LNCaP clone FGC (cell line): ENCODE measurements around the gene LCTL.

Experiments
- DNase-seq: peaks from one replicate; pipeline ENCODE4 v3.0.0-alpha.2; 2011; ENCODE audit warnings: low read depth
- H3K4me3 ChIP-seq: 2 replicates; pipeline ENCODE4 v1.5.1; 2011; ENCODE audit warnings: mild to moderate bottlenecking, low read depth, low read length, control low read depth
- CTCF ChIP-seq: IDR thresholded peaks from 2 replicates; pipeline ENCODE4 v1.5.1; 2012; ENCODE audit warnings: mild to moderate bottlenecking; ENCODE audit not compliant: control insufficient read depth, insufficient read depth; ENCODE audit errors: extremely low read depth

LCTL gene

GRCh38 chr15:66598095-66598815 is 32.5 kb upstream of the LCTL start:
- TF ChIP-seq CTCF, result no peak
- no peak overlapping the region for H3K4me3 ChIP-seq
- DNase-seq, result no peak

- no peak for TF ChIP-seq CTCF
- no peak overlapping the region for H3K4me3 ChIP-seq
Observed at GRCh38 chr15:66595931-66596545, 30.2 kb upstream of the LCTL start.

GRCh38 chr15:66595332-66595731 is 29.5 kb upstream of the LCTL start:
- no peak overlapping the region for H3K4me3 ChIP-seq
- DNase-seq, result no peak
- no peak for TF ChIP-seq CTCF

More at GRCh38 chr15:66595931-66596545, 30.2 kb upstream of the LCTL start:
- DNase-seq, result no peak

DNA sequence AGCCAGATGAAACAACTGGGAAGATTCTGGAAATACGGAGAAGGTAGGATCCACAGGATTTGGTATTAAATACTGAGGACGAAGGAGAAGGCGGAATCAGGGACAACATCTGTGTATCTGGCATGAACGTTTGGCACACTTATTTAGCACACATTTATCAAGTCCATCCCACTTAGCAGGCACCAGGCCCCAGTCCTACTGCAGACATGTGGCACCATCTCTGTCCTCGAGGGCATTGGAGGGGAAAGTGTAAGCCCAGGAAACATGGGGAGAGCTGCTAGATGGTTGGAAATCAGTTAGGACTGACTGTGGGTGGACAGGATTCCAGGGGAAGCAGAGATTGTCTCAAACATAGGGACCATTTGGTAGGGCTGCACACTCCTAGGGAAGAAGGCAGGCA is 29.0 kb upstream of the LCTL start:
- TF ChIP-seq CTCF, result no peak
- no peak for DNase-seq
- no peak overlapping the region for H3K4me3 ChIP-seq

- DNase-seq, result no peak
- TF ChIP-seq CTCF, result peak; percentile 50
- H3K4me3 ChIP-seq, result no peak overlapping the region
Observed at GRCh38 chr15:66594344-66594743, 28.5 kb upstream of the LCTL start.

- peak; percentile 98 for DNase-seq
- TF ChIP-seq CTCF, result no peak
- H3K4me3 ChIP-seq, result no peak overlapping the region
Observed at GRCh38 chr15:66593219-66593780, 27.5 kb upstream of the LCTL start.
